Suppressor macrophage treated with lipopolysaccharide for 1 hour (primary cell): ENCODE data around the gene TAPBPL.

ENCODE experiments used
- DNase-seq, 3 donors: peaks; one replicate each; pipeline ENCODE4 v3.0.0-alpha.2; 2020 to 2022

TAPBPL gene

GRCh38 chr12:6435961-6436715 lies 15.7 kb upstream of the TAPBPL start:
- DNase-seq = peak in 1 of 3 donors; percentile 14

GRCh38 chr12:6437586-6437985 lies 14.3 kb upstream of the TAPBPL start:
- no peak for DNase-seq

GRCh38 chr12:6438345-6438744 lies 13.5 kb upstream of the TAPBPL start:
- DNase-seq = no peak

- DNase-seq = no peak
Observed at GRCh38 chr12:6440391-6440790, 11.5 kb upstream of the TAPBPL start.

- peak; percentile 27 to 55 (median 47) for DNase-seq
Observed at GRCh38 chr12:6442836-6443235, 9.0 kb upstream of the TAPBPL start.

- DNase-seq = no peak
Observed at GRCh38 chr12:6443361-6443983, 8.4 kb upstream of the TAPBPL start.

GRCh38 chr12:6444031-6444430 lies 7.8 kb upstream of the TAPBPL start:
- DNase-seq = no peak

GRCh38 chr12:6444704-6445688 lies 6.8 kb upstream of the TAPBPL start, which contains the start of gene CD27:
Gene CD27, plus strand, starts transcription at chr12:6444955. Its CDS starts 141 bp downstream, at chr12:6445096.
- DNase-seq = no peak

- no peak for DNase-seq
Observed at GRCh38 chr12:6450091-6450868, 1.6 kb upstream of the TAPBPL start.

- DNase-seq = no peak
Observed at GRCh38 chr12:6450869-6451347, 934 bp upstream of the TAPBPL start.

GRCh38 chr12:6452245-6452943 lies 552 bp downstream of the TAPBPL start:
- DNase-seq = peak; percentile 24 to 57 (median 41)

- peak; percentile 56 to 76 (median 58) for DNase-seq
Observed at GRCh38 chr12:6452944-6453630, 1.2 kb downstream of the TAPBPL start.

- no peak for DNase-seq
Observed at GRCh38 chr12:6457220-6457945, 5.5 kb downstream of the TAPBPL start.

- no peak for DNase-seq
Observed at GRCh38 chr12:6458281-6459003, 6.6 kb downstream of the TAPBPL start.

GRCh38 chr12:6459004-6459337 lies 7.1 kb downstream of the TAPBPL start:
- no peak for DNase-seq

- DNase-seq = peak in 2 of 3 donors; percentile 28 to 55
Observed at GRCh38 chr12:6460751-6461371, 9.0 kb downstream of the TAPBPL start.

- DNase-seq = peak; percentile 82 to 89 (median 85)
Observed at GRCh38 chr12:6461401-6462233, 9.8 kb downstream of the TAPBPL start.
